AG08396 (cell line): ENCODE results near the gene GJA8.
"Not testable (repeated sequence)": the region's sequence is repeated elsewhere in the genome, so short reads cannot be mapped to it uniquely, and the experiment has no call there.

Experiments
- DNase-seq: peaks from one replicate; pipeline ENCODE4 v3.0.0; 2012; ENCODE audit warnings: low spot score, mixed read lengths

Gene GJA8

DNA sequence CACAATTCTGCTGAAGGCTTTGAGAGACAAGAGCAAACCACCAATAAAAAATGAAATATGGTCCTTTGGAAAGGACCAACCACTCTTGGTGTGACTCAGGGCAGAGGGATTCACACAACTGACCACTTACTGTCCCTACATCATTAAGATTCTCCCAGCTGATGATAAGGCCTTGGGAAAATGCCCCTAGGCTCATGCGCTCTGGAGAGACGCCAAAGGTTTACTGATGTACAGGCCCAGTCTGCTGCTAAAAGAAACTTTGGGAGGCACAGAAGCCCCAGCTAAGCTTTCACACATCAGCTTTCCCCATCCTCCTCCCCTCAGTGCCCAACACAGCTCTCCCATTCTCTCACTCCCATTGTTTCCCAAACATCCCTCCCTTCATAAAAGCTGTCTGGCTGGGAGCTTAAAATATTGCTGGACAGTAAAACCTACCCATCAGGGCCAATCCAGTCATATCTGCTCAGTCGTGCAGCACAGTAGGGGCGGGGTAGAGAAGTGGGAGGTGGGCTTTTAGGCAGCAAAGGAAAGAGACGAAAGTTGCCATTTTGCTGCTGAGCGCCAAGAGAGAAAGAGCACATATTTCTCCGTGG lies at the start of gene GJA8:
TSS of gene GJA8 (plus strand) at position 543 of the 593 bp plus-strand sequence. CDS start 5,161 bp downstream, outside the sequence.
- no peak for DNase-seq

- DNase-seq: no peak
These were observed 49.2 kb upstream of the GJA8 start for GRCh38 chr1:147853391-147853790.

- DNase-seq: not testable (repeated sequence)
These were observed 47.6 kb upstream of the GJA8 start for GRCh38 chr1:147854989-147855388.

- not testable (repeated sequence) for DNase-seq
These were observed 46.6 kb upstream of the GJA8 start for GRCh38 chr1:147855996-147856395.

- DNase-seq: not testable (repeated sequence)
These were observed 35.4 kb upstream of the GJA8 start for GRCh38 chr1:147867204-147867603.

- DNase-seq: no peak
These were observed 24.6 kb upstream of the GJA8 start for GRCh38 chr1:147878022-147878421.

GRCh38 chr1:147879911-147880310 lies 22.7 kb upstream of the GJA8 start:
- DNase-seq: no peak

DNA sequence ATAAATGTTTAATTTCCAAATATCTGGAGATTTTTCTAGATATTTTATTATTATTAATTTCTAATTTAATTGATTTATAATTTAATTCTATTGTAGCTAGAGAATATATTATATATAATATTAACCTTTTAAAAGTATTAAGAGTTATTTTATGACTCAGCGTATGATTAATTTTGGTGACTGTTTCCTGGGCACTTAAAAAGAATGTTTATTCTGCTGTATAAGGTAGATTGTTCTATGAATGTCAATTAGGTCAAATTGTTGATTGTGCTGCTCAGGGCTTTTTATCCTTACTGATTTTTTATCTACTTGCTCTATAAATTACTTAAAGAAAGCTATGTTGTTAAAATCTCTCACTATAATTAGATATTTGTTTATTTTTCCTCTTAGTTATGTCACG lies 20.1 kb upstream of the GJA8 start:
- DNase-seq: no peak

DNA sequence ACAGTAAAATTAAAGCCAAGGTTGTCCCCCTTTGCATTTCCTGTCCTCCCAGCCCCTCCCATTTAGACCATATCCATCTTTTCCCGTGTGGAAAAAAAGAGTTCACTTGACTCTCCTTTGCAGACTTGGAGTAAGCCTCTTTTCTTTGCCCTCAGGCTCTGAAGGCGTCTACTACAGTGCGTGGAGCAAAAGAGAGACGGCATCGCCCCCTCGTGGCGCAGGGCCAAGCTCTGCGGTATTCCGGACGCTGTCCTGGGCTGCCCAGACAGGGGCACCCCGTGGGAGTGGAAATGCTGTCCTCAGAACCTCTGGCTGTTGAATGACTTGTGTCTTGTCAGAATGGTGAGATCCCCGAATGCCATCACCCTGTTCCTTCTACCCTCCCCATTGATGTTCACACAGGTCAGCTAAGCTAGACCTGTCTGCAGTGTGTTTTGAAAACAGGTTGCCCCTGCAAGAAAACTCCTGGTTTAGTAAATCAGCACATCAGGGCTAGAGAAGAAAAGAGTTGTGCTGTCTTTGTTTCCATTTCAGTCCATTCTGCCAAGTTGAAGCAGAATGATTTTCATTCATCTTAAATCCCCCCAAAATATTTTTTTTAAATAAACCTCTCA lies 12.3 kb upstream of the GJA8 start:
- DNase-seq: peak; percentile 27

- DNase-seq: no peak
These were observed 11.5 kb upstream of the GJA8 start for GRCh38 chr1:147891088-147891487.

GRCh38 chr1:147892216-147892615 lies 10.4 kb upstream of the GJA8 start:
- DNase-seq: no peak

- DNase-seq: peak; percentile 68
These were observed 9.8 kb upstream of the GJA8 start for GRCh38 chr1:147892731-147893214.

DNA sequence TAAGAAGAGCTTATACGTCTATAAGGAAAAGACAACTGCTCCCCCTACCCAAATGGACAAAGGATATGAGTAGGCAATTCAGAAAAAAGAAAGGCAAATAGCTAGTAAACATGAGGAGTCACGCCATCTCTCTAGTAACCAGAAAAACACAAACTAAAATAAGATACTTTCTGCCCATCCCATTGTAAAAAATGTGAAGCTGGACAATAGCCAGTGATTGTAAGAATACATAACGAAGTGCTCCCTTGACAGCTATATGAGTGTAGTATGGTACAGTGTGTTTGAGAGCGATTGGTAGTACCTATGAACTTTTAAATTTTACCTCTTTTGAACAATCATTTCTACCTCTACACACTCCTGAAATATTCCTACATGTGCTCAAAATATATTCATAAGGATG lies 7.5 kb upstream of the GJA8 start:
- no peak for DNase-seq

GRCh38 chr1:147897029-147897752 lies 5.4 kb upstream of the GJA8 start:
- DNase-seq: no peak

GRCh38 chr1:147897789-147898188 lies 4.8 kb upstream of the GJA8 start:
- no peak for DNase-seq

GRCh38 chr1:147904726-147905125 lies 2.1 kb downstream of the GJA8 start:
- DNase-seq: no peak

GRCh38 chr1:147907786-147908509 lies 5.4 kb downstream of the GJA8 start:
- no peak for DNase-seq

- no peak for DNase-seq
These were observed 10.0 kb downstream of the GJA8 start for GRCh38 chr1:147912553-147912952.

DNA sequence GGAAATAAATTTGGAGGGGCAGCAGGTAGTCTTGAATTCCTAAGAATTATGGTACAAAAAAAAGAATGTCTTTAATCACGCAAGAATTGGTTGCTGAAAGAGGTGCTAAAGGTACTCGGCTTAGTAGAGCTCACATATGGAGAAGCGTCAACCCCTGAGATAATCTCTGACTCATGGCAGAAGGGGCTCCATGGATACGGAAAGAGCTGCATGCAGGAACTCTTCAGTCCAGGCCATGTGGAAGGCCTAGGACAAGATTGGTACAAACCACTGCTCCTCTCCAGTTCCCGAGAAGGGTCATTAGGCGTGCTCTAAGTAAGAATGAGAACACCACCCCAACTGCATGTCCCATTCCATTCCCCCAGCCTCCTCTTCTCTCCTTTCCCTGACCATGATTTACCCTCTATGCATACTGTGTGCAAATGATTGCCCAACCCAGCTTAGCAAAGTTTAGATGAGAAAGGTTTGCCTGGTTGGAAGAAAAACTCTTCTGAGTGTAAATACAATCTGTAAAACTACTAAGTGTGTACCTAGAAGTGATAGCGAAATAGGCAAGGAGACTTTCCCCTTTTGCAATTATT lies 10.9 kb downstream of the GJA8 start:
- DNase-seq: no peak

GRCh38 chr1:147919896-147920295 lies 17.3 kb downstream of the GJA8 start:
- no peak for DNase-seq

DNA sequence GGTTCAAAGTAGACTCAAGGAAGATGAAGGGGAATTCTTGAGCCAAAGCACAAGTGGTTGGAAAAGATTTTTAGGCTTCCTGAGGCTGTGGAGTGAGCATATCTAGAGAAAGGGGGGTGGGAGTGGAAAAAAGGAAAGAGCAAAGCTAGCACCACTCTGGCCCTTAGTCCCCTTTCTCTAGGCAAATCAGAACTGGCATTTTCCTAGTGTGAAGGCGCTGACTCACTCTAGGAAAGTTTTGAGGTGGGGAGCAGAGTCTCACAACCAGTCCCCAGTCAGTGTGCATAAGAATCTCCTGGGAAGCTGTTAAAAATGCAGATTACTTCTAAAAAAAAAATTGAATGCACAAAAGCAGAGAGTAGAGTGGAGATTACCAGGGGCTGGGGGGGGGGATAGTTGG lies 22.2 kb downstream of the GJA8 start:
- no peak for DNase-seq

DNA sequence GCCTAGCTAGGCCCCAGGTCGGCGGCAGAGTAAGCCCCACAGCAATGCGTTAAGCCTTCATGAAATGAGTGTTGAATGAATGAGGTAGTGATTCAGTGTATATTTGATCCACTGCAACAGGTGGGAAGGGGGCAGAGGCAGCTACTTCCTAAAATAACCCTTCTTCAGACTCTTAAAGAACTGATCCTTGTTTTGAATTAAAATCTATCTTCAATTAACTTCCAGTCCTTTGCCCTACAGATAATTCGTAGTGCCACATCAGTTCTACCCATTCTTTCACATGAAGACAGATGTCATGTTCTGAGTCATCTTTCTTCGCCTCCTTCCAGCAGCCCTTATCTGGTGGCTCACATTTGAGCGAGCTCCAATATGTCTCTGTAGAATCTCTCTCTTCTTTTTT lies 24.6 kb downstream of the GJA8 start:
- DNase-seq: not testable (repeated sequence)
